HUES64 (cell line): ENCODE data around the gene TAF13.
"Not testable (repeated sequence)": the region's sequence is repeated elsewhere in the genome, so short reads cannot be mapped to it uniquely, and the experiment has no call there.

Experiments used
- H3K27ac ChIP-seq: 2 replicates; pipeline ENCODE4 v1.7.0; 2013; ENCODE audit warnings: low read depth, low read length, inconsistent platforms
- H3K27me3 ChIP-seq: 2 replicates; pipeline ENCODE4 v1.6.1; 2013; ENCODE audit warnings: mild to moderate bottlenecking, low read length; ENCODE audit not compliant: insufficient read depth
- H3K36me3 ChIP-seq: 2 replicates; pipeline ENCODE4 v1.6.1; 2013; ENCODE audit warnings: mild to moderate bottlenecking, low read length; ENCODE audit not compliant: insufficient read depth
- H3K4me1 ChIP-seq: 2 replicates; pipeline ENCODE4 v1.6.1; 2013; ENCODE audit warnings: mild to moderate bottlenecking, low read length, moderate library complexity; ENCODE audit not compliant: insufficient read depth
- H3K4me3 ChIP-seq: 2 replicates; pipeline ENCODE4 v1.5.1; 2013; ENCODE audit warnings: mild to moderate bottlenecking, low read length, moderate library complexity
- H3K9ac ChIP-seq: 2 replicates; pipeline ENCODE4 v1.6.1; 2013; ENCODE audit warnings: mild to moderate bottlenecking, low read depth, low read length
- H3K9me3 ChIP-seq: 2 replicates; pipeline ENCODE4 v1.6.1; 2013; ENCODE audit warnings: low read depth, low read length; ENCODE audit not compliant: insufficient read depth
- WGBS: fragments of 150-250, 120-280 bp; methylation state at CpG from one replicate; pipeline ENCODE4 v1.1.7; 2013; ENCODE audit warnings: missing lambda C conversion rate; 5-methylcytosine and 5-hydroxymethylcytosine counted together

Gene TAF13

DNA sequence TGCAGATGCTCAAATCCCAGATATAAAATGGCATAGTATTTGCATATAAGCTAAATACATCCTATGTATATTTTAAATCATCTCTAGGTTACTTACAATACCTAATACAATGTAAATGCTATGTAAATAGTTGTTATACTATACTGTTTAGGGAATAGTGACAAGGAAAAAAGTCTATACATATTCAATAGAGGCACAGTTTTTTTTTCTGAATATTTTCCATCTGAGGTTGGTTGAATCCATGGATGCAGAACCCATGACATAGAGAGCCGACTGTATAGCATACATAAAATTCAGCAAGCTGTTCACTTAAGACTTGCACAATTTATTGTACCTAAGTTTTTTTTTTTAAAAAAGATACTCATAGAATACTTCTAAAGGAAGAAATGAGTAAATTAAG is 6.5 kb downstream of the TAF13 start:
- Histone ChIP-seq H3K4me3 (no peak overlapping the region), H3K36me3 (peaks cover 60% of the 10 kb centered on the region), H3K9ac (no peak overlapping the region), H3K27ac (no peak overlapping the region), H3K9me3 (no peaks in the 10 kb centered on the region), H3K4me1 (no peaks in the 10 kb centered on the region), H3K27me3 (no peaks in the 10 kb centered on the region)
- WGBS, result 92% methylated on average over 1 of the region's 1 CpG

GRCh38 chr1:109067883-109068282 is 7.9 kb downstream of the TAF13 start:
- Histone ChIP-seq H3K27ac (no peak overlapping the region), H3K36me3 (peaks cover 62% of the 10 kb centered on the region), H3K27me3 (no peaks in the 10 kb centered on the region), H3K9me3 (no peaks in the 10 kb centered on the region), H3K4me1 (no peaks in the 10 kb centered on the region), H3K9ac (no peak overlapping the region), H3K4me3 (no peak overlapping the region)
- WGBS, result 96% methylated on average over 8 of the region's 8 CpGs

- H3K4me3 ChIP-seq, result no peak overlapping the region
- no peak overlapping the region for H3K9ac ChIP-seq
- H3K9me3 ChIP-seq, result no peaks in the 10 kb centered on the region
- H3K4me1 ChIP-seq, result no peaks in the 10 kb centered on the region
- 91% methylated on average over 2 of the region's 3 CpGs for WGBS
- no peaks in the 10 kb centered on the region for H3K27me3 ChIP-seq
- peaks cover 55% of the 10 kb centered on the region for H3K36me3 ChIP-seq
- H3K27ac ChIP-seq, result no peak overlapping the region
Observed at GRCh38 chr1:109065137-109065536, 10.7 kb downstream of the TAF13 start.

GRCh38 chr1:109061183-109061582 is 14.6 kb downstream of the TAF13 start:
- H3K27me3 ChIP-seq, result no peaks in the 10 kb centered on the region

GRCh38 chr1:109060707-109061106 is 15.1 kb downstream of the TAF13 start:
- 92% methylated on average over 7 of the region's 7 CpGs for WGBS
- Histone ChIP-seq H3K27me3 (no peaks in the 10 kb centered on the region), H3K4me1 (no peaks in the 10 kb centered on the region), H3K27ac (no peak overlapping the region), H3K9ac (no peak overlapping the region), H3K9me3 (no peaks in the 10 kb centered on the region), H3K4me3 (no peak overlapping the region), H3K36me3 (peaks cover 27% of the 10 kb centered on the region)

More at GRCh38 chr1:109061183-109061582, 14.6 kb downstream of the TAF13 start:
- H3K4me3 ChIP-seq, result no peak overlapping the region
- no peak overlapping the region for H3K9ac ChIP-seq
- peaks cover 32% of the 10 kb centered on the region for H3K36me3 ChIP-seq
- H3K4me1 ChIP-seq, result no peaks in the 10 kb centered on the region
- 97% methylated on average over 3 of the region's 4 CpGs for WGBS
- H3K27ac ChIP-seq, result no peak overlapping the region
- no peaks in the 10 kb centered on the region for H3K9me3 ChIP-seq

GRCh38 chr1:109059026-109059425 is 16.8 kb downstream of the TAF13 start:
- Histone ChIP-seq H3K9me3 (no peaks in the 10 kb centered on the region), H3K4me1 (no peaks in the 10 kb centered on the region), H3K36me3 (peaks cover 12% of the 10 kb centered on the region), H3K27me3 (no peaks in the 10 kb centered on the region), H3K9ac (no peak overlapping the region), H3K4me3 (no peak overlapping the region), H3K27ac (no peak overlapping the region)

DNA sequence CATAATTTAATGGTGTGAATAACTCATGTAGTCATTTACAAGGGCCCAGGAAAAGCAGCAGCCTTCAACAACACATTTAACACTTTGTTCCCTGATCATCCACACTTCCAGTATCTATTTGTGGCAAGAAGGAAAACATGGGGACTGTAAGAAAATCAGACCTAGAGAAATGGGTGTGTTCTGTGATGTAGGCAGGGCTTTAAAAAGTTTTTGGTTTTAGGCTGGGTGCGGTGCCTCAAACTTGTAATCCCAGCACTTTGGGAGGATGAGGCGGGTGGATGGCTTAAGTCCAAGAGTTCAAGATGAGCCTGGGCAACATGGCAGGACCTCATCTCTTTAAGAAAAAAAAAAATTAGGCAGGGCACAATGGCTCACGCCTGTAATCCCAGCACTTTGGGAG is 19.7 kb downstream of the TAF13 start:
- no peak overlapping the region for H3K9ac ChIP-seq
- no peaks in the 10 kb centered on the region for H3K9me3 ChIP-seq
- no peak overlapping the region for H3K27ac ChIP-seq
- WGBS, result 90% methylated on average over 3 of the region's 3 CpGs
- H3K4me1 ChIP-seq, result no peaks in the 10 kb centered on the region
- H3K36me3 ChIP-seq, result no peaks in the 10 kb centered on the region
- H3K4me3 ChIP-seq, result no peak overlapping the region
- no peaks in the 10 kb centered on the region for H3K27me3 ChIP-seq

- not testable (repeated sequence) for H3K4me1 ChIP-seq, H3K27ac ChIP-seq, H3K9ac ChIP-seq, H3K9me3 ChIP-seq, H3K4me3 ChIP-seq, H3K27me3 ChIP-seq, H3K36me3 ChIP-seq
- WGBS, result 91% methylated on average over 3 of the region's 3 CpGs
Observed at GRCh38 chr1:109052145-109052544, 23.7 kb downstream of the TAF13 start.

- H3K4me1 ChIP-seq, result no peaks in the 10 kb centered on the region
- no peak overlapping the region for H3K9ac ChIP-seq
- no peaks in the 10 kb centered on the region for H3K36me3 ChIP-seq
- no peaks in the 10 kb centered on the region for H3K9me3 ChIP-seq
- no peak overlapping the region for H3K4me3 ChIP-seq
- WGBS, result 88% methylated on average over 7 of the region's 7 CpGs
- no peaks in the 10 kb centered on the region for H3K27me3 ChIP-seq
- no peak overlapping the region for H3K27ac ChIP-seq
Observed at GRCh38 chr1:109050228-109050995, 25.4 kb downstream of the TAF13 start.

- no peaks in the 10 kb centered on the region for H3K4me1 ChIP-seq
- no peak overlapping the region for H3K9ac ChIP-seq
- no peak overlapping the region for H3K4me3 ChIP-seq
- no peak overlapping the region for H3K27ac ChIP-seq
- 53% methylated on average over 1 of the region's 2 CpGs for WGBS
- no peaks in the 10 kb centered on the region for H3K27me3 ChIP-seq
- H3K9me3 ChIP-seq, result no peaks in the 10 kb centered on the region
- no peaks in the 10 kb centered on the region for H3K36me3 ChIP-seq
Observed at GRCh38 chr1:109048335-109048734, 27.5 kb downstream of the TAF13 start.

GRCh38 chr1:109047339-109047738 is 28.5 kb downstream of the TAF13 start:
- 95% methylated on average over 6 of the region's 6 CpGs for WGBS
- Histone ChIP-seq H3K36me3 (no peaks in the 10 kb centered on the region), H3K27me3 (no peaks in the 10 kb centered on the region), H3K27ac (no peak overlapping the region), H3K4me3 (no peak overlapping the region), H3K4me1 (0 out of 2 replicates have a peak, but pooled peaks cover 2% of the 10 kb centered on the region), H3K9me3 (no peaks in the 10 kb centered on the region), H3K9ac (no peak overlapping the region)

DNA sequence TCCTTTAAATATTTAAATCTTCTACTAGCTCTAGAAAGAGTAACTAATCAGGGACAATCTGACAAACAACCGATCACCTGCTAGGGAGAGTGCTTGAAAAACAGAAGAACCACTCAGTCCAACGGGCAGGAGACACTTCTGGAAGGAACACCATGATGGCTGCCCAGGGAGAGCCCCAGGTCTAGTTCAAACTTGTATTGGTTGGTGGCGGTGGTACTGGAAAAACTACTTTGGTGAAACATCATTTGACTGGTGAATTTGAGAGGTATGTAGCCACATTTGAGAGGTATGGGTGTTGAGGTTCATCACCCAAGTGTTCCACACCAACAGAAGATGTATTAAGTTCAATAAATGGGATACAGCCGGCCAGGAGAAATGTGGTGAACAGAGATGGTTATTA is 29.1 kb downstream of the TAF13 start:
- Histone ChIP-seq H3K27me3 (no peaks in the 10 kb centered on the region), H3K9me3 (no peaks in the 10 kb centered on the region), H3K4me1 (0 out of 2 replicates have a peak, but pooled peaks cover 3% of the 10 kb centered on the region), H3K4me3 (no peak overlapping the region), H3K36me3 (no peaks in the 10 kb centered on the region), H3K9ac (no peak overlapping the region), H3K27ac (no peak overlapping the region)
- WGBS, result 91% methylated on average over 4 of the region's 4 CpGs
